OCI-LY7 (cell line): ENCODE measurements around the gene ICAM1.

Source experiments
- EZH2phosphoT487 ChIP-seq: fragments of 200-600 bp; sonication (generic); IDR thresholded peaks from 2 replicates; pipeline ENCODE4 v1.6.1; 2018; ENCODE audit warnings: low read depth, borderline replicate concordance, mild to moderate bottlenecking, mixed run types, antibody characterized with exemption, low read length, moderate library complexity, mixed read lengths
- TF ChIP-seq, protein P1 (sequence below): fragments of 200-600 bp; sonication (generic); conservative IDR thresholded peaks from 2 replicates; pipeline ENCODE4 v1.5.1; 2014; ENCODE audit warnings: mild to moderate bottlenecking, antibody characterized with exemption, low read length, moderate library complexity, mixed read lengths

GRCh38 chr19:10228393-10228792, 42.5 kb upstream of the ICAM1 start:
- TF ChIP-seq, protein P1, sequence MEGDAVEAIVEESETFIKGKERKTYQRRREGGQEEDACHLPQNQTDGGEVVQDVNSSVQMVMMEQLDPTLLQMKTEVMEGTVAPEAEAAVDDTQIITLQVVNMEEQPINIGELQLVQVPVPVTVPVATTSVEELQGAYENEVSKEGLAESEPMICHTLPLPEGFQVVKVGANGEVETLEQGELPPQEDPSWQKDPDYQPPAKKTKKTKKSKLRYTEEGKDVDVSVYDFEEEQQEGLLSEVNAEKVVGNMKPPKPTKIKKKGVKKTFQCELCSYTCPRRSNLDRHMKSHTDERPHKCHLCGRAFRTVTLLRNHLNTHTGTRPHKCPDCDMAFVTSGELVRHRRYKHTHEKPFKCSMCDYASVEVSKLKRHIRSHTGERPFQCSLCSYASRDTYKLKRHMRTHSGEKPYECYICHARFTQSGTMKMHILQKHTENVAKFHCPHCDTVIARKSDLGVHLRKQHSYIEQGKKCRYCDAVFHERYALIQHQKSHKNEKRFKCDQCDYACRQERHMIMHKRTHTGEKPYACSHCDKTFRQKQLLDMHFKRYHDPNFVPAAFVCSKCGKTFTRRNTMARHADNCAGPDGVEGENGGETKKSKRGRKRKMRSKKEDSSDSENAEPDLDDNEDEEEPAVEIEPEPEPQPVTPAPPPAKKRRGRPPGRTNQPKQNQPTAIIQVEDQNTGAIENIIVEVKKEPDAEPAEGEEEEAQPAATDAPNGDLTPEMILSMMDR = no peak
- TF ChIP-seq EZH2phosphoT487 = no peak
